ENCODE data around the gene NFIB.

GRCh38 chr9:14180093-14180959, 133.6 kb downstream of the NFIB start:
- TF ChIP-seq MXI1 (IDR thresholded peaks at IDR 0.05; ENCODE audit: borderline replicate concordance, low read depth, low read length) (no peak), CTCF (conservative IDR thresholded peaks at IDR 0.05; ENCODE audit: low read depth, low read length) (no peak), POLR2A (IDR thresholded peaks at IDR 0.05; ENCODE audit: low read depth, low read length) (no peak), SMC3 (IDR thresholded peaks at IDR 0.05; ENCODE audit: low read depth, low read length) (no peak), MAZ (IDR thresholded peaks at IDR 0.05; ENCODE audit: borderline replicate concordance, low read depth, low read length) (no peak), FOS (IDR thresholded peaks at IDR 0.05; ENCODE audit: low read depth, low read length) (no peak), RAD21 (IDR thresholded peaks at IDR 0.05; ENCODE audit: low read length) (no peak), BHLHE40 (IDR thresholded peaks at IDR 0.05; ENCODE audit: low read depth, low read length) (no peak), CEBPB (IDR thresholded peaks at IDR 0.05; ENCODE audit: low read depth, low read length) (no peak), RCOR1 (IDR thresholded peaks at IDR 0.05; ENCODE audit: insufficient replicate concordance, low read length) (no peak), RFX5 (IDR thresholded peaks at IDR 0.05; ENCODE audit: low read depth, low read length) (no peak), USF2 (IDR thresholded peaks at IDR 0.05; ENCODE audit: low read depth, low read length) (no peak)
